Aorta (tissue), 5 donors: ENCODE results near the gene SLC25A34. TPM values are rescaled to one million over a fixed set of nuclear protein-coding genes. Genes with fewer than 3 reads are reported as not detected.

Experiments
- ATAC-seq: fragments of 200-7000 bp; cut with Tn5 transposase; one replicate; pipeline ENCODE4 v1.9.1; 2022; ENCODE audit warnings: moderate library complexity; ENCODE audit not compliant: low FRiP score
- DNase-seq, 2 donors: peaks; one replicate each; pipeline ENCODE4 v3.0.0-alpha.2; 2020
- H3K27ac ChIP-seq, 2 donors: one replicate each; pipeline ENCODE4 v1.5.1; 2013; ENCODE audit warnings: low read length in 2 of 2, mild to moderate bottlenecking in 2 of 2, moderate library complexity in 2 of 2, control low read depth in 1 of 2, inconsistent platforms in 1 of 2, low read depth in 1 of 2
- H3K27me3 ChIP-seq, 2 donors: one replicate each; pipeline ENCODE4 v1.6.1; 2013; ENCODE audit warnings: control low read depth in 1 of 2, low read length in 1 of 2, mild to moderate bottlenecking in 1 of 2, moderate library complexity in 1 of 2; ENCODE audit not compliant: insufficient read depth in 2 of 2, control insufficient read depth in 1 of 2
- H3K36me3 ChIP-seq, 2 donors: one replicate each; pipeline ENCODE4 v1.6.1; 2013; ENCODE audit warnings: control low read depth in 1 of 2, low read length in 1 of 2, mild to moderate bottlenecking in 1 of 2; ENCODE audit not compliant: insufficient read depth in 2 of 2, control insufficient read depth in 1 of 2
- H3K4me1 ChIP-seq, 2 donors: one replicate each; pipeline ENCODE4 v1.6.1; 2013; ENCODE audit warnings: low read length in 2 of 2, control low read depth in 1 of 2, mild to moderate bottlenecking in 1 of 2, moderate library complexity in 1 of 2; ENCODE audit not compliant: insufficient read depth in 2 of 2, control insufficient read depth in 1 of 2
- H3K4me3 ChIP-seq, 2 donors: one replicate each; pipeline ENCODE4 v1.5.1; 2013; ENCODE audit warnings: low read length in 2 of 2, control low read depth in 1 of 2, mild to moderate bottlenecking in 1 of 2
- H3K9me3 ChIP-seq: one replicate; pipeline ENCODE4 v1.6.1; 2013; ENCODE audit warnings: mild to moderate bottlenecking, low read length; ENCODE audit not compliant: control insufficient read depth
- whole genome bisulfite sequencing, 2 donors: extraction: QIAGEN DNeasy Blood & Tissue Kit; methylation state at CpG; one replicate each; pipeline ENCODE4 v1.1.7; 2013; 5-methylcytosine and 5-hydroxymethylcytosine counted together
- intact Hi-C, 2 donors: fragments of 100-400 bp; cut with DNase I; formaldehyde crosslinking; loops; one replicate each; pipeline versions ENCODE4 v1.14.2 to v1.15.0; 2022
- polyA plus RNA-seq, 2 donors: library from polyadenylated mRNA; stranded (reverse); fragments of 200-250 nt; gene quantifications; one replicate each; pipeline ENCODE4 v1.2.3, GENCODE V29; 2013
- total RNA-seq, 2 donors: library from RNA; stranded (reverse); fragmentation: NEBNext Ultra II Directional; extraction: Animal tissue kit (Norgen Biotek cat#: 25700); gene quantifications; one replicate each; pipeline ENCODE4 v1.2.1, GENCODE V29; 2021
- donor health status: healthy with polysubstance abuse.
- donor health status: Bipolar disorder and iron deficiency.
- donor health status: DM: no; HTN: no; CAD: no.
- donor health status: DM: no; HTN: no; CAD: no.
- donor health status: DM: yes; HTN: yes; CAD: no.

Gene SLC25A34
- total and polyA plus RNA-seq, 4 donors, result 2.5 to 9.8 (median 5.0) TPM

DNA sequence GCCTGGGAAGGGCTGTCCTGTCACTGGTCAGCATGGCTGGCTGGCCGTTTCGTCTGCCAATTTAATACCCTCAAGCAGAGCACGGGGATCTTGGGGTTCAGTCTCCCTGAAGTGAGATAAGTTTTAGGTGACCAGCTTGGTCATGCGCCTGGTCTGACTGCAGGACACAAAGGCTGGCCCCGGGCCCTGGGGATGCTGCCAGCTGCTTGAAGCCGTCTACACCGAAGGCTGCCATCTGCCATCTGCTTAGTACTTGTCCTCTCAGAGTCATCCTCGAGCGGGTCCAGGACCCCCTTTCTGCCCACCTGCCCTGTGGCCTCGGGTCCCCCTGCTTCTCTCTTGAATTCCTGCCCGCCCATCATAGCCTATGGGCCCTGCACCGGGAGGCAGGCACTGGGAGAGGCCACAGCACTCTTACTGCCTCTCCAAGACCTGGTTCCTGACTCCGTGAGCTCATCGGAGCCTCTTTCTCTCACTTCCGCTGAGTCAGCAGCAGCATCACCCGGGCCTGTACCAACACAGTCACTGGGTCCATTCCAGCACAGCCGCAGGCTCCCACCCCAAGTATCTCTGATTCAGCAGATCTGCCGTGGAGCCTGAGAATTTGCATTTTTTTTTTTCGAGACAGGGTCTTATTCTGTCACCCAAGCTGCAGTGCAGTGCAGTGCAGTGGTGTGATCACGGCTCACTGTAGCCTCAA, 29.6 kb downstream of the SLC25A34 start:
- H3K27me3 ChIP-seq, result no peaks in the 10 kb centered on the region
- WGBS, 2 donors, result 22 to 25% methylated on average over 20 of the region's 20 CpGs
- H3K27ac ChIP-seq, result peak overlapping the region; percentile 20 to 77
- intact Hi-C loops, result no loop called here
- ATAC-seq, result peak; percentile 22
- H3K36me3 ChIP-seq, result peaks cover 2 to 16% of the 10 kb centered on the region in 2 donors
- peak in 1 of 2 donors; percentile 82 for DNase-seq
- H3K4me3 ChIP-seq, result no peak overlapping the region
- no peaks in the 10 kb centered on the region for H3K9me3 ChIP-seq
- no peaks in the 10 kb centered on the region for H3K4me1 ChIP-seq

DNA sequence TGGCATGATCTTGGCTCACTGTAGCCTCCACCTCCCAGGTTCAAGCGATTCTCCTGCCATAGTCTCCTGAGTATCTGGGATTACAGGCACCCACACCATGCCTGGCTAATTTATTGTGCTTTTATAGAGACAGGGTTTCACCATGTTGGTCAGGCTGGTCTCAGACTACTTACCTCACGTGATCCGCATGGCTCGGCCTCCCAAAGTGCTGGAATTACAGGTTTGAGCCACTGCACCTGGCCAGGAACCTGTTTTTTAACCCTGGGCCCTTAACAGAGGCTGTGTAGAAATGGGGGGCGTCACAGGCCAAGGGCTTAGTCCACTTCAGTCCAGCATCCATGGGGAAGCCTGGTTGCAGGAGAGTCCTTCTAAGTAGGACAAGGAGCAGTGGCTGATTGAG, 31.9 kb downstream of the SLC25A34 start:
- Histone ChIP-seq H3K36me3 (peaks cover 2 to 25% of the 10 kb centered on the region in 2 donors), H3K9me3 (no peaks in the 10 kb centered on the region), H3K27ac (no peak overlapping the region), H3K27me3 (no peaks in the 10 kb centered on the region), H3K4me1 (no peaks in the 10 kb centered on the region), H3K4me3 (no peak overlapping the region)
- 73 to 85% methylated on average over 5 of the region's 5 CpGs for WGBS, 2 donors
- intact Hi-C loops, result no loop called here
- no peak for ATAC-seq
- DNase-seq, result no peak

DNA sequence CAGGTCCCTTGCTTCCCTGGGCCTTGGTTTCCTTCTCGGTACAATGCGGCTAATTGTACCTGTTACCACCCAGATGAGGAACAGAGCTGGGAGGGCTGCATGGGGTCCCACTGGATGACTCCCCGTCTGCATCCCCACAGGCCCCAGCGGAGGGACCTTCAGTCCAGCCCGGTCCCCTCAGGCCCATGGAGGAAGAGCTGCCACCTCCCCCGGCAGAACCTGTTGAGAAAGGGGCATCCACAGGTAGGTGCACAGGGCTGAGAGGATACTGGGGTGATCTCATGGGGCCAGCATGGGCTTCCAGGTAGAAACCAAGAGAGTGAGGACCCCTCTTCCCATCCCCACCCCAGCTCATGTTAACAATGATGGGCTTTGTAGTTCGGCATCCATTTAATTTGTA, 32.3 kb downstream of the SLC25A34 start:
- DNase-seq (no peak), ATAC-seq (no peak)
- Histone ChIP-seq H3K9me3 (no peaks in the 10 kb centered on the region), H3K27me3 (no peaks in the 10 kb centered on the region), H3K27ac (peak overlapping the region in 1 of 2 donors; percentile 0), H3K36me3 (peaks cover 2 to 25% of the 10 kb centered on the region in 2 donors), H3K4me1 (no peaks in the 10 kb centered on the region), H3K4me3 (no peak overlapping the region)
- WGBS, 2 donors, result 91 to 92% methylated on average over 7 of the region's 7 CpGs
- intact Hi-C loops, result no loop called here

DNA sequence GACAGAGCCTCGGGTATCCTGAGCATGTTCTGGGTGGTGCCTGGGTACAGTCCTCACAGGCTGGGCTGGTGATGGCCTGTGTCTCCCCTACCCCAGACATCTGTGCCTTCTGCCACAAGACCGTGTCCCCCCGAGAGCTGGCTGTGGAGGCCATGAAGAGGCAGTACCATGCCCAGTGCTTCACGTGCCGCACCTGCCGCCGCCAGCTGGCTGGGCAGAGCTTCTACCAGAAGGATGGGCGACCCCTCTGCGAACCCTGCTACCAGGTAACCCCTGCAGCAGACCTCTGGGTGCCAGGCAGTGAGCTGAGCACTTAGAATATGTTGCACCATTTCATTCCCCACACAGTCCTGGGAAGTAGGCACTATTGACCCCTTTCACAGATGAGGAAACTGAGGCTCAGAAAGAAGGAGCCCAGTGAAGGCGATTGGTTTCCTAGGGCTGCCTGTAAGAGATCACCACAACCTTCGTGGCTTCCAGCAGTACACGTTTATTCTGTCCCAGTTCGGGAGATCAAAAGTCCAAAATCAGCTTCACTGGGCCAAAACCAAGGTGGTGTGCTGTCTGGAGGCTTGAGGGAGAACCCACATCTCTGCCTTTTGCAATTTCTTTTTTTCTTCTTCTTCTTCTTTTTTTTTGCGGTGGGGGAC, 34.4 kb downstream of the SLC25A34 start:
- no peaks in the 10 kb centered on the region for H3K27me3 ChIP-seq
- no peak for ATAC-seq
- H3K9me3 ChIP-seq, result no peaks in the 10 kb centered on the region
- peaks cover 2 to 25% of the 10 kb centered on the region in 2 donors for H3K36me3 ChIP-seq
- H3K4me1 ChIP-seq, result no peaks in the 10 kb centered on the region
- no peak for DNase-seq
- H3K4me3 ChIP-seq, result no peak overlapping the region
- 79 to 84% methylated on average over 14 of the region's 14 CpGs for WGBS, 2 donors
- intact Hi-C loops, result no loop called here
- H3K27ac ChIP-seq, result peak overlapping the region in 1 of 2 donors; percentile 32

DNA sequence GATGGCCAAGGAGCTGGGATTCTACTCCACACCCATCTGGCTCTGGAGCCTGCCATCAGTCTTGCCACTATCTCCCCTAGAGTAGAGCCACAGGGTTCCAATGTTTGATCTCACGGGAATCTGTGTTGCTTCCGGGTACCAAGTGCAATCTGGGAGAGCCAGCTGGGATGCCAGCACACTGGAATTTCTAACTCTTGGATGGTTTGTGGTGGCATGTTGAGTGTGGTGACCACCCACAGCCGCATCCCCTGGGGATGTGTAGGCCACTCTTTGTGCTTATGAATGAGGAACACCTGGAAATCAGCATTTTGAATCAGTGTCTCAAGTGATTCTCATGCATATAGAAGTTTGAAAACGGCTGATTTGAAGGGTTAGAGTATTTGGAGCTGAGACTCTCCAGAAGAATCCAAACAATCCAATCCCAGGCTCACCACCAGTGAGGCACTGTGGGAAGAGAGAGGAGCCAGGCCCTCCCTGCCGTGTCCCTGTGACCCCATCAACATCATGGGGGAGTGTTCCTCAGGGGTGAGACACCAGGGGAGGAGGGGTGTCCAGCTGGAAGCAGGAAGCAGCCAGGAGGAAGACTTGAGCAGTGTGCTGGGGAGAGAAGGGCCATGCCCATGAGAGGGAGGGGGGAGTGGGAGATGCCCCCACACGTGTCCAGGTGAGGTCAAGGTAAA, 35.9 kb downstream of the SLC25A34 start:
- intact Hi-C loops, result no loop called here
- DNase-seq, result no peak
- H3K27me3 ChIP-seq, result no peaks in the 10 kb centered on the region
- peaks cover 2 to 28% of the 10 kb centered on the region in 2 donors for H3K36me3 ChIP-seq
- no peaks in the 10 kb centered on the region for H3K4me1 ChIP-seq
- no peak for ATAC-seq
- no peak overlapping the region for H3K4me3 ChIP-seq
- H3K9me3 ChIP-seq, result no peaks in the 10 kb centered on the region
- 53 to 60% methylated on average over 6 of the region's 6 CpGs for WGBS, 2 donors
- H3K27ac ChIP-seq, result peak overlapping the region in 1 of 2 donors; percentile 18

DNA sequence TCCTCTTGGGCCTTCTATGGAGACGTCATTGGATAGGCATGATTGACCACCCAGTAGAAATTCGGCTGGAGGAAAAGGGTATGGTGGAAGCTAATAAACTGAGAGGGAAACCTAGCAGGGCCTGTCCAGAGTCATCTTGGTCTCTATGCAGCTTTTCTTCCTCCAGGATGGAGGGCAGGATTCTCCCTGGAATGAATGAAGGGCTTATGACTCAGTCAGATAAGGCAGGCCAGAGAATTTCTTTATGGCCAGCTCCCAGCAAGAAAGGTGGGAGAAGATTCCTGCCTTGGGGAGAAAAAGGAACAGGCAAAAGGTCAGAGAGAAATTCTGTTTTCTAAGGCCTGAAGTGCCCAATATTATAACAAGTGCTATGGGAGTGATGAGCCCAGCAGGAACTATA, 39.6 kb downstream of the SLC25A34 start:
- ATAC-seq (no peak), DNase-seq (no peak)
- Histone ChIP-seq H3K4me3 (no peak overlapping the region), H3K27ac (no peak overlapping the region), H3K4me1 (no peaks in the 10 kb centered on the region), H3K9me3 (no peaks in the 10 kb centered on the region), H3K27me3 (no peaks in the 10 kb centered on the region), H3K36me3 (peaks cover 7 to 32% of the 10 kb centered on the region in 2 donors)
- intact Hi-C loops, result no loop called here
- 41 to 43% methylated on average over 2 of the region's 2 CpGs for WGBS, 2 donors

DNA sequence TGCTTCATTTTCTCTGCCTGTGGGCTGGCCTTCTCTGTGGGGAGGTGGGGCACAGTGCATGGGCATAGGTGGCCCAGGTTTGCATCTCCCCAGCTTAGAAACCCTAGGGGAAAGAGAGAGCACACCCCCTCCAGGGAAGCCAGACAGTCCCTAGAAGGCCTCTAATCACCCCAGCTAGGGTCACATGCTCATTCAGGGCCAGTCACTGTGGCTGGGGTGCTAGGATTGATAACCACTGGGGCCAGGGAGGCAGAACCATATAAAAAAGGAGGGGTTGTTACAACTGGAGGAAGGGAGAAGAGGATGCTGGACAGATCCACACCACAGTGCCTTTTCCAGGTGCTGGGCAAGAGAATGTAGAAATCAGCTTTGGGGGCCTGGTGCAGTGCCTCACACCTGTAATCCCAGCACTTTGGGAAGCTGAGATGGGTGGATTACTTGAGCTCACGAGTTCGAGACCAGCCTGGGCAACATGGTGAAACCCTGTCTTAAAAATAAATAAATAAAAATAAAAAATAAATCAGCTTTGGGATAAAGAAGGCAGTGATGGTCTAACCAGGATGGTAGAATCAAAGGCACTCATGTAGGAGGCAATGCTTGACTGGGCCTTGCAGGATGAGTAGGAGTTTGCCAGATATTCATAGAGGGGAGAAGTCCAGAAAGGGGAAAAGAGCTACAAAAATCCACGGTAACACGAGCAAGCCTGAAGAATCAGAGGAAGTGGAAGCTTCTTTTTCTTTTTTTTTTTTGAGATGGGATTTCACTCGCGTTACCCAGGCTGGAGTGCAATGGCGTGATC, 42.0 kb downstream of the SLC25A34 start:
- Histone ChIP-seq H3K4me3 (no peak overlapping the region), H3K27ac (peak overlapping the region in 1 of 2 donors; percentile 46), H3K27me3 (no peaks in the 10 kb centered on the region), H3K4me1 (no peaks in the 10 kb centered on the region), H3K36me3 (peaks cover 11 to 24% of the 10 kb centered on the region in 2 donors), H3K9me3 (no peaks in the 10 kb centered on the region)
- WGBS, 2 donors, result 69 to 75% methylated on average over 7 of the region's 7 CpGs
- DNase-seq, result no peak
- intact Hi-C loops, result no loop called here
- ATAC-seq, result no peak

DNA sequence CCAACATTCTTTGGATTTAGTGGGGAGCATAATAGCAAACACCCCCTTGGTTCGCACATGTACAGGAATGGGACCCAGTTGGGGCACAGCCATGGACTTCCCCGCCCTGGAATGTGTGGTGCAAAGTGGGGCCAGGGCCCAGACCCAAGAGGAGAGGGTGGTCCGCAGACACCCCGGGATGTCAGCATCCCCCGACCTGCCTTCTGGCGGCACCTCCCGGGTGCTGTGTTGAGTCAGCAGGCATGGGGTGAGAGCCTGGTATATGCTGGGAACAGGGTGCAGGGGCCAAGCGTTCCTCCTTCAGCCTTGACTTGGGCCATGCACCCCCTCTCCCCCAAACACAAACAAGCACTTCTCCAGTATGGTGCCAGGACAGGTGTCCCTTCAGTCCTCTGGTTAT, 49.6 kb downstream of the SLC25A34 start:
- Histone ChIP-seq H3K36me3 (peaks cover 4 to 7% of the 10 kb centered on the region in 2 donors), H3K27me3 (no peaks in the 10 kb centered on the region), H3K4me3 (no peak overlapping the region), H3K4me1 (peaks cover 0 to 2% of the 10 kb centered on the region in 2 donors), H3K9me3 (no peaks in the 10 kb centered on the region), H3K27ac (peak overlapping the region; percentile 18 to 29)
- no peak for DNase-seq
- intact Hi-C loops, result loop anchor here in 1 of 2 donors (2.0 to 5.0 kb wide), 2 partner anchors 38 to 229 kb away; no protein-coding TSS in a partner anchor
- 60 to 66% methylated on average over 8 of the region's 8 CpGs for WGBS, 2 donors
- ATAC-seq, result peak; percentile 34
